Keratinocyte (primary cell): ENCODE results near the gene PGAM2.

Source experiments
- EZH2 ChIP-seq: IDR thresholded peaks from one replicate; pipeline ENCODE4 v1.6.1; 2012; ENCODE audit warnings: inconsistent platforms, mild to moderate bottlenecking, low read length, moderate library complexity
- TF ChIP-seq, protein P1 (sequence below), 3 experiments: IDR thresholded peaks in 1 of 3; conservative IDR thresholded peaks in 1 of 3; optimal IDR thresholded peaks in 1 of 3; 2 replicates in 2 of 3; 3 replicates in 1 of 3; pipeline versions ENCODE3 to v1.5.1; 2011; ENCODE audit warnings: low read length in 3 of 3, mild to moderate bottlenecking in 3 of 3, moderate library complexity in 2 of 3, control low read depth in 1 of 3, inconsistent platforms in 1 of 3; ENCODE audit not compliant: insufficient read depth in 2 of 3; ENCODE audit errors: extremely low read depth in 1 of 3

DNA sequence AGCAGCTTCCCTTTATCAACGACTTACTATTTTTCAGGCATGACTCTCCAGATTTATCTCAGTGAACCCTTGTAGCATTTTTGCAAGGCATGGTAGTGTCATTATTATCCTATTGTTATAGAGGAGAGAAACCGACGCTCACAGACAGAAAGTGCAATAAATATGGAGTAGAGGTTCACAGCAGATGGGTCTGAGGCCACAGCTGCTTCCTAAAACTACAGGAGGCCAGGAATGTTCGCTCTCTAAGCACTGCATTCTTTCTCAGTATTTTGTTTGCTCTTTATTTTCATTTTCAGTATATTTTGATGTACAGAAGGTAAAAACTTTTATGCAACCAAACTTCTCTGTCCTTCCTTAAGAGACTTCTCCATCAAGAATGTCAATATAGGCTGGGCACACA, 34.3 kb upstream of the PGAM2 start:
- TF ChIP-seq, protein P1, sequence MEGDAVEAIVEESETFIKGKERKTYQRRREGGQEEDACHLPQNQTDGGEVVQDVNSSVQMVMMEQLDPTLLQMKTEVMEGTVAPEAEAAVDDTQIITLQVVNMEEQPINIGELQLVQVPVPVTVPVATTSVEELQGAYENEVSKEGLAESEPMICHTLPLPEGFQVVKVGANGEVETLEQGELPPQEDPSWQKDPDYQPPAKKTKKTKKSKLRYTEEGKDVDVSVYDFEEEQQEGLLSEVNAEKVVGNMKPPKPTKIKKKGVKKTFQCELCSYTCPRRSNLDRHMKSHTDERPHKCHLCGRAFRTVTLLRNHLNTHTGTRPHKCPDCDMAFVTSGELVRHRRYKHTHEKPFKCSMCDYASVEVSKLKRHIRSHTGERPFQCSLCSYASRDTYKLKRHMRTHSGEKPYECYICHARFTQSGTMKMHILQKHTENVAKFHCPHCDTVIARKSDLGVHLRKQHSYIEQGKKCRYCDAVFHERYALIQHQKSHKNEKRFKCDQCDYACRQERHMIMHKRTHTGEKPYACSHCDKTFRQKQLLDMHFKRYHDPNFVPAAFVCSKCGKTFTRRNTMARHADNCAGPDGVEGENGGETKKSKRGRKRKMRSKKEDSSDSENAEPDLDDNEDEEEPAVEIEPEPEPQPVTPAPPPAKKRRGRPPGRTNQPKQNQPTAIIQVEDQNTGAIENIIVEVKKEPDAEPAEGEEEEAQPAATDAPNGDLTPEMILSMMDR (optimal IDR thresholded peaks at IDR 0.05 in 1 of 3, IDR thresholded peaks at IDR 0.05 in 1 of 3, conservative IDR thresholded peaks at IDR 0.05 in 1 of 3; ENCODE audit: extremely low read depth in 1 of 3, insufficient read depth in 2 of 3, low read length in 3 of 3) = no peak
- no peak for TF ChIP-seq EZH2
